Fibroblast of villous mesenchyme (primary cell): ENCODE data around the gene IDUA. TPM values are rescaled to one million over a fixed set of nuclear protein-coding genes. Genes with fewer than 3 reads are reported as not detected.
A peak's percentile ranks its signal among the peaks of the same experiment; 100 is the strongest.
"Not testable (repeated sequence)": the region's sequence is repeated elsewhere in the genome, so short reads cannot be mapped to it uniquely, and the experiment has no call there.

Experiments
- DNase-seq: peaks from one replicate; pipeline ENCODE4 v3.0.0-alpha.2; 2010; ENCODE audit warnings: low read depth
- H3K4me3 ChIP-seq: 2 replicates; pipeline ENCODE4 v1.5.1; 2011; ENCODE audit warnings: low read depth, mild to moderate bottlenecking, low read length
- total RNA-seq: library from RNA; depleted of rRNA; stranded (reverse); fragments of >200 nt; gene quantifications from 2 replicates; pipeline ENCODE4 v1.2.3, GENCODE V29; 2012
- TF ChIP-seq, protein P1 (sequence below): IDR thresholded peaks from 2 replicates; pipeline ENCODE4 v1.5.1; 2012; ENCODE audit warnings: low read depth, mild to moderate bottlenecking, low read length; ENCODE audit not compliant: insufficient read depth

The IDUA gene
- total RNA-seq: 10.4 and 19.3 TPM in 2 replicates

DNA sequence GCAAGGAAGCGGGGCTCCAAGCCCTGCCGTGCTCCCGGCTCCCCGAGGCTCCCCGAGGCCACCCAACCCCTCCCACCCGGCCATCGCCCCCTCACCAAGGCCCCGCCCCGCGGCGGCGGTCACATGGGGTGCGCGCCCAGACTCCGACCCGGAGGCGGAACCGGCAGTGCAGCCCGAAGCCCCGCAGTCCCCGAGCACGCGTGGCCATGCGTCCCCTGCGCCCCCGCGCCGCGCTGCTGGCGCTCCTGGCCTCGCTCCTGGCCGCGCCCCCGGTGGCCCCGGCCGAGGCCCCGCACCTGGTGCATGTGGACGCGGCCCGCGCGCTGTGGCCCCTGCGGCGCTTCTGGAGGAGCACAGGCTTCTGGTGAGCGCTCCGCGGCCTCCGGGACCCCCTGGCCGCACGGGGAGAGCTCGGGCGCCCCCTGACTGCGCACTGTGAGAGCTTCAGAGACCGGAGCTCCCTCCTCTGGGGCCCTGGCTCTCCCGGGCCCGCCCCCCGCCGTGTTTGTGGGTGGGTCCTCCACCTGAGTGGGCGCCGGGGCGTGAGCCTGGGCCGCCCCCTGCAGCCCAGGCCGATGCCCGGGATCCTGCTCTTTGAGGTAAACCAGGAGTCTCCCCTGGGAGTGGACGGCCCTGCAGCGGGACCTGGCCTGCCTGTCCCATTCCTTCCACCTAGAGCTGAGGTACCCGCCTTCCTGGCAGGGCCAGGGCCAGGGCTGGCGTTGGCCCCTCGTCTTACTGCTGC is at the start of gene IDUA:
Gene IDUA (plus strand): TSS at position 166 of the 745 bp plus-strand sequence. CDS start 41 bp downstream, at position 207.
- TF ChIP-seq, protein P1, sequence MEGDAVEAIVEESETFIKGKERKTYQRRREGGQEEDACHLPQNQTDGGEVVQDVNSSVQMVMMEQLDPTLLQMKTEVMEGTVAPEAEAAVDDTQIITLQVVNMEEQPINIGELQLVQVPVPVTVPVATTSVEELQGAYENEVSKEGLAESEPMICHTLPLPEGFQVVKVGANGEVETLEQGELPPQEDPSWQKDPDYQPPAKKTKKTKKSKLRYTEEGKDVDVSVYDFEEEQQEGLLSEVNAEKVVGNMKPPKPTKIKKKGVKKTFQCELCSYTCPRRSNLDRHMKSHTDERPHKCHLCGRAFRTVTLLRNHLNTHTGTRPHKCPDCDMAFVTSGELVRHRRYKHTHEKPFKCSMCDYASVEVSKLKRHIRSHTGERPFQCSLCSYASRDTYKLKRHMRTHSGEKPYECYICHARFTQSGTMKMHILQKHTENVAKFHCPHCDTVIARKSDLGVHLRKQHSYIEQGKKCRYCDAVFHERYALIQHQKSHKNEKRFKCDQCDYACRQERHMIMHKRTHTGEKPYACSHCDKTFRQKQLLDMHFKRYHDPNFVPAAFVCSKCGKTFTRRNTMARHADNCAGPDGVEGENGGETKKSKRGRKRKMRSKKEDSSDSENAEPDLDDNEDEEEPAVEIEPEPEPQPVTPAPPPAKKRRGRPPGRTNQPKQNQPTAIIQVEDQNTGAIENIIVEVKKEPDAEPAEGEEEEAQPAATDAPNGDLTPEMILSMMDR: peak; percentile 56
- peak within 1 kb of the TSS; percentile 75 for H3K4me3 ChIP-seq
- peak; percentile 73 for DNase-seq

DNA sequence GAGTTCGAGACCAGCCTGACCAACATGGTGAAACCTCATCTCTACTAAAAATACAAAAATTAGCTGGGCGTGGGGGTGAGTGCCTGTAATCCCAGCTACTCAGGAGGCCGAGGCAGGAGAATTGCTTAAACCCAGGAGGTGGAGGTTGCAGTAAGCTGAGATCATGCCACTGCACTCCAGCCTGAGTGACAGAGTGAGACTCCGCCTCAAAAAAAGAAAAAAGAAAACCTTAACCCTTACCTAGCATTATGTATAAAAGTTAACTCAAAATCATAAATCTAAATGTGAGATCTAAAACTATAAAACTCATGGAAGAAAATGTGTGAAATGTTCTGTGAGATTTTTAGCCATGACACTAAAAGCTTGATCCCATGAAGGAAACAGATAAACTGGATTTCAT is 47.3 kb upstream of the IDUA start:
- not testable (repeated sequence) for H3K4me3 ChIP-seq

DNA sequence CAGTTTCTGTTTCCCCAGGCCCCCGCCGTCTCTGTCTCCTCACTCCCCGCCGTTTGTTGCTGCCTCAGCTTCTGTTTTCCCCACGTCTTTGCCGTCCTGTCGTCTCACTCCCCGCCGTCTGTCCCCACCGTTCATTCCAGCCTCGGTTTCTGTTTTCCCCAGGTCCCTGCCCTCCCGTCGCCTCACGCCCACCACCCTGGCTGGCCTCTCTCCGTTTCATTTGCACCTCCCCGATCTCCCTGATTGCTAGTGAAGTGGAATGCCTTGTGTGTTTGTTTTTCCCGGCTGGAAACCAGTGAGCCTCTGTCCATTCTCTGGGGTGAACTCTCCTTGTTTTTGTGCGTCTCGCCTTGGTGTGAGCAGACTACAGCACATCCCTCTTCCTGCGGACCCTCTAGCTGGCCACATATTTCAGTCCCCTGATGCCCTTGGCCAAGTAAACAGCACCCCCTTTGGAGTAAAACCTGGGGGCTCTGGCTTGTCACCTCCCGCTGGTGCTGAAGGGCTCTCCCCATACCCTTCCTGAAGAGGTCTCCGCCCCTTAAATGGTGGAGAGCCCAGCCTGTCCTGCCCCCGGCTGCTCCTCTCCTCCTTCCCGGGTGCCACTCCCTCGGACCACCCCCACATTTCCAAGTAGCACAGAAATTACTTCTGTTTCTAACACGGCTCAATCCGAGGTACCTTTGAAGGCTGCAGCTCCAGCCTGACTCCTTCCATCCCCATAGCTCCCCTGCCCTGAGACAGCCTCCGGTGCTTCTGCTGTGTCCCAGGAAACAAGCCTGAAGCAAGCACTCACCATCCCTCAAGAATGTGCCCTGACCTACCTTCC is 41.4 kb upstream of the IDUA start:
- H3K4me3 ChIP-seq: no peak overlapping the region
- no peak for DNase-seq
- TF ChIP-seq, protein P1: no peak

More for the DNA sequence above, 47.3 kb upstream of the IDUA start:
- DNase-seq: not testable (repeated sequence)

DNA sequence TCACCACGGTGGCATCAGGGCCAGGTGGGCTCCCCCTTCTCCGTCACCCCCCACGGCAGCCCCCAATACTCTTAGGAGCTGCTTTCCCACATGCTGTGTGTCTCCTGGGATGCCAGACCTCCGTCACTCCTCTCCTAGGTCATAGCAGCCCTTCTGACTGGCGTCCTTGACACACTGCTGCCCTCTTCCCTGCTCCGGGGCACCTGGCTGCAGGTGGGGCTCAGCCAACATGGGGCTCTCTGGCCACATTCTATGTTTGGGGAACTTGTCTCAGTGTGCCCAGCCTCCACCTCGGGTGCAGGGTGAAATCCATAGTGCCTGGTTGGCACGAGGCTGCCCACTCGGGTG is 40.8 kb upstream of the IDUA start:
- TF ChIP-seq, protein P1: no peak
- H3K4me3 ChIP-seq: no peak overlapping the region
- DNase-seq: no peak

DNA sequence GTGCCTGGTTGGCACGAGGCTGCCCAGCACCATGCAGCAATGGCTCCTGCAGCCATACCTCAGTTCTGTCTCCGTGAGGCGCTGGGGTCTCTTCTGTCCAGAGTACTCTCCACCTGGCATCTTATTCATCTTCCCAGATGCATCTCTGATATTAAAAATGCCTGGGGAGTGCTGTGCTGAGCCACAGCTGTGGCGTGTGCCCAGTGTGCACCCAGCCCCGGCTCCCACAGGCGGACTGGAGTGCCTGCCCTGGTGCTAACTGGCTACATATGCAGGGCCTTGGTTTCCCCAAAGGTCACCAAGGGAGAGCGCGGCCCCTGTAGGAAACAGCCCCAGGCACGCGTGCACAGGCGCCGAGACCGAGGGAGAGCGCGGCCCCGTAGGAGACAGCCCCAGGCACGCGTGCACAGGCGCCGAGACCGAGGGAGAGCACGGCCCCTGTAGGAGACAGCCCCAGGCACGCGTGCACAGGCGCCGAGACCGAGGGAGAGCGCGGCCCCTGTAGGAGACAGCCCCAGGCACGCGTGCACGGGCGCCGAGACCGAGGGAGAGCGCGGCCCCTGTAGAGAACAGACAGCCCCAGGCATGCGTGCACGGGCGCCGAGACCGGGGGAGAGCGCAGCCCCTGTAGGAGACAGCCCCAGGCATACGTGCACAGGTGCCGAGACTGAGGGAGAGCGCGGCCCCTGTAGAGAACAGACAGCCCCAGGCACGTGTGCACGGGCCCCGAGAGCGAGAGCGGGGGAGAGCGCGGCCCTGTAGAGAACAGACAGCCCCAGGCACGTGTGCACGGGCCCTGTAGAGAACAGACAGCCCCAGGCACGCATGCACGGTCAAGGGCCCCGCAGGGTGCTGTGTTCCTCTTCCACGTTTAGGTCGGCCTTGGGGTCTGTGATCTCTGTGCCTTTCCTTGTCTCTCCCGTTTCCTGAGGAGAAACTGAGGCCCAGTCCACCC is 40.0 kb upstream of the IDUA start:
- TF ChIP-seq, protein P1: no peak
- DNase-seq: no peak
- no peak overlapping the region for H3K4me3 ChIP-seq

DNA sequence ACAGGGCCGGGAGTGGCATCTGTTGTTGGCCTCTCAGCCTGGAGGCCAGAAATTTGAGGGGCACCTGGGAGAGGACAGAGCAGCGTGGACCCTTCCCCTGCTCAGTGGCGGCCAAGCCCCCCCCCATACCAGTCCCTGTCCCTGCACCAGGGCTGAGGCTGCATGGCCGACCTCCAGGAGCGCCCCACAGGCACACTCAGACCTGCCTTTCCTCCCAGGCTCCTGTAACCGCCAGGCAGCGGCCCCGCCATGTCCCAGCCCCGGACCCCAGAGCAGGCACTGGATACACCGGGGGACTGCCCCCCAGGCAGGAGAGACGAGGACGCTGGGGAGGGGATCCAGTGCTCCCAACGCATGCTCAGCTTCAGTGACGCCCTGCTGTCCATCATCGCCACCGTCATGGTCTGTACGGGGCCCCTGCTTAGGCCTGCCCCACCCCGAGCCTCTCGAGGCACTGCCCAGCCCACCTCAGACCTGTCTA is 39.3 kb upstream of the IDUA start:
- TF ChIP-seq, protein P1: no peak
- no peak for DNase-seq
- H3K4me3 ChIP-seq: no peak overlapping the region
